GM21390 (cell line): Measurements from ENCODE around the gene CNP.
A peak's percentile ranks its signal among the peaks of the same experiment; 100 is the strongest.

Experiments used
- ATAC-seq: cut with Tn5 transposase; IDR thresholded peaks from one replicate; pipeline ENCODE4 v1.9.1; 2021; ENCODE audit not compliant: unreplicated experiment

Gene CNP

GRCh38 chr17:41941168-41941567 lies 25.4 kb upstream of the CNP start:
- ATAC-seq = no peak

- ATAC-seq = no peak
These were observed 23.8 kb upstream of the CNP start for GRCh38 chr17:41942626-41943373.

- ATAC-seq = no peak
These were observed 23.1 kb upstream of the CNP start for GRCh38 chr17:41943492-41943891.

GRCh38 chr17:41944943-41945342 lies 21.7 kb upstream of the CNP start:
- ATAC-seq = no peak

- no peak for ATAC-seq
These were observed 17.7 kb upstream of the CNP start for GRCh38 chr17:41948762-41949460.

- ATAC-seq = no peak
These were observed 10.1 kb upstream of the CNP start for GRCh38 chr17:41956522-41956921.

- no peak for ATAC-seq
These were observed 9.3 kb upstream of the CNP start for GRCh38 chr17:41957031-41957868.

- ATAC-seq = no peak
These were observed 8.6 kb upstream of the CNP start for GRCh38 chr17:41957869-41958439.

- no peak for ATAC-seq
These were observed 7.6 kb upstream of the CNP start for GRCh38 chr17:41959030-41959335.

- no peak for ATAC-seq
These were observed 7.1 kb upstream of the CNP start for GRCh38 chr17:41959336-41960095.

- no peak for ATAC-seq
These were observed 4.5 kb upstream of the CNP start for GRCh38 chr17:41962111-41962510.

GRCh38 chr17:41962768-41963434 lies 3.7 kb upstream of the CNP start:
- ATAC-seq = no peak

- no peak for ATAC-seq
These were observed 717 bp upstream of the CNP start for GRCh38 chr17:41965694-41966462.

- ATAC-seq = peak; percentile 8
These were observed 736 bp downstream of the CNP start for GRCh38 chr17:41967141-41967920.

- ATAC-seq = no peak
These were observed 1.5 kb downstream of the CNP start for GRCh38 chr17:41967921-41968578.

GRCh38 chr17:41968676-41969075 lies 2.1 kb downstream of the CNP start:
- ATAC-seq = no peak

- ATAC-seq = no peak
These were observed 4.3 kb downstream of the CNP start for GRCh38 chr17:41970901-41971331.
